Heart left ventricle (tissue), 13 donors: ENCODE data around the gene RBMS1.

Experiments used
- POLR2A ChIP-seq, 2 donors: fragments of 450-650 bp; IDR thresholded peaks; one replicate each; pipeline ENCODE4 v1.6.1; 2017; ENCODE audit warnings: antibody characterized with exemption in 2 of 2, mild to moderate bottlenecking in 2 of 2, moderate library complexity in 2 of 2
- TF ChIP-seq, protein P1 (sequence below), 12 donors: fragments of 200-600 bp; sonication (generic) in 4 of 12; IDR thresholded peaks; one replicate each; pipeline versions ENCODE4 v1.5.0 to v1.8.0; 2018 to 2022; ENCODE audit warnings: antibody characterized with exemption in 12 of 12, mild to moderate bottlenecking in 5 of 12
- donor health status: ischemic (EF 13 %, LVEDD 7.1; RV severe dilation, severe dysfunction).
- donor health status: DM: no; HTN: yes; CAD: no.
- donor health status: DM: no; HTN: no; CAD: no.
- donor health status: ischemic (EF 25% LVEDD 6.9; RV normal size, moderate dysfunction).
- donor health status: ischemic (EF 25% LVEDD 5.7; RV mildly dilated, moderate dysfunction).
- donor health status: ischemic (EF 35%, LVEDD 5.7; RV mildly dilated, moderate dysfunction).
- donor health status: nonischemic (EF 11% LVEDD 7.7; RV severe dilation, severe dysfunction).
- donor health status: DM: yes; HTN: yes; CAD: no.
- donor health status: PGD.
- donor health status: ischemic (EF 29% LVEDD 5.4; RV normal size, mild dysfunction).
- donor health status: nonischemic (EF 23%, LVEDD 6.1; RV moderate dilation, normal function).

DNA sequence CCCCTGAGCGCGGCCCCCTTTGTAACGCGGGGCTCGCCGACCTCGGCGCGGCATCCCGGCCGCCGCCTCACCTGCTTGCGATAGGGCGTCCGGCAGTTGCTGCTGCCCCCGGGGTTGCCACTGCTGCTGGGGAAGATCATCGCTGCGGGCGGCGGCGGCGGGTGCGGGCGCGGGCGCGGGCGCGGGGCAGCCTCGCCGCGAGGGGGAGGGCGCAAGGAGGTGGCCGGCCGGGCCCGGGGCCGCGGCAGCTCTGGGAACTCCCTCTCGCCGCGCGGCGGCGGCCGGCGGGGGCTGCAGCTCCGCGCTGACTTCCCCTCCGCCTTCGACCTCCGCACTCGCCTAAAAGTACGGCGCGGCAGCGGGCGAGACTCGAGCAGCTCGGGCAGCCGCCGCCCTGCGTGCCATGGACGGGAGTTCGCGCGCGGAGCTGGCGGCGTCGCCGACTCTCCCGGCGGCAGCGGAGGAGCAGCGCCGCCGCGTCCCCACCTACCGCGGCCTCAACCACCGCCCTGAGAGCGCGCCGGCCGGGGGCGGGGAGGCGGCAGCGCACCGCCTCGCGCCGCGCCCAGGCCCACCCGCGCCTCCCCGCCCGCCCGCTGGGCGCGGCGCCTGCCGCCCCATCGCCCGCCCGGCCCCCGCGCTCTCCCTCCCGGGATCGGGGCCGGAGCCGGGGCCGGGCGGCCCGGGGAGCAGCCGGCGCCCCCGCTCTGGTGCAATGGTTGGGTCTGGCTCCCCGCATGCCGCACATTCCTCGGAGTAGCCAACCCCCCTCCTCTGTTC lies 86.0 kb downstream of the RBMS1 start:
- TF ChIP-seq POLR2A (IDR thresholded peaks at IDR 0.05), result peak in 1 of 2 donors; percentile 72
- TF ChIP-seq, protein P1, sequence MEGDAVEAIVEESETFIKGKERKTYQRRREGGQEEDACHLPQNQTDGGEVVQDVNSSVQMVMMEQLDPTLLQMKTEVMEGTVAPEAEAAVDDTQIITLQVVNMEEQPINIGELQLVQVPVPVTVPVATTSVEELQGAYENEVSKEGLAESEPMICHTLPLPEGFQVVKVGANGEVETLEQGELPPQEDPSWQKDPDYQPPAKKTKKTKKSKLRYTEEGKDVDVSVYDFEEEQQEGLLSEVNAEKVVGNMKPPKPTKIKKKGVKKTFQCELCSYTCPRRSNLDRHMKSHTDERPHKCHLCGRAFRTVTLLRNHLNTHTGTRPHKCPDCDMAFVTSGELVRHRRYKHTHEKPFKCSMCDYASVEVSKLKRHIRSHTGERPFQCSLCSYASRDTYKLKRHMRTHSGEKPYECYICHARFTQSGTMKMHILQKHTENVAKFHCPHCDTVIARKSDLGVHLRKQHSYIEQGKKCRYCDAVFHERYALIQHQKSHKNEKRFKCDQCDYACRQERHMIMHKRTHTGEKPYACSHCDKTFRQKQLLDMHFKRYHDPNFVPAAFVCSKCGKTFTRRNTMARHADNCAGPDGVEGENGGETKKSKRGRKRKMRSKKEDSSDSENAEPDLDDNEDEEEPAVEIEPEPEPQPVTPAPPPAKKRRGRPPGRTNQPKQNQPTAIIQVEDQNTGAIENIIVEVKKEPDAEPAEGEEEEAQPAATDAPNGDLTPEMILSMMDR (IDR thresholded peaks at IDR 0.05), result peak in 5 of 12 donors; percentile 9 to 40 (median 38)
